Measurements from ENCODE around the gene ATM.

DNA sequence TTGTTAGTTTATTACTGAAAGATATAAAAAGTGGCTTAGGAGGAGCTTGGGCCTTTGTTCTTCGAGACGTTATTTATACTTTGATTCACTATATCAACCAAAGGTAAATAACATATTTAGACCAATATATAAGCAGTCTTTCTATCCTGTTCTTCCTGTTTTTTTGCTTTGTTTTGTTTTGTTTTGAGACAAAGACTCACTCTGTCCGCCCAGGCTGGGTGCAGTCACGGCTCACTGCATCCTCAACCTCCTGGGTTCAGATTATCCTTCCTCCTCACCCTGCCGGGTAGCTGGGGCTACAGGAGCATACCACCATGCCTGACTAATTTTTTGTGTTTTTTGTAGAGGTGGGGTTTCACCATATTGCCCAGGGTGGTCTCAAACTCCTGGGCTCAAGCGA is 66.8 kb downstream of the ATM start:
- TF ChIP-seq CTCF (IDR thresholded peaks at IDR 0.05; ENCODE audit: extremely low read depth in 1 of 2, insufficient read depth in 1 of 2, low read depth in 1 of 2, low read length in 2 of 2) (no peak), POLR2AphosphoS5 (IDR thresholded peaks at IDR 0.05; ENCODE audit: insufficient read depth, low read depth, low read length) (no peak), POLR2A (IDR thresholded peaks at IDR 0.05; ENCODE audit: low read depth, low read length) (no peak), FOS (IDR thresholded peaks at IDR 0.05; ENCODE audit: borderline replicate concordance, insufficient read depth, low read length) (no peak), EZH2 (IDR thresholded peaks at IDR 0.05; ENCODE audit: borderline replicate concordance, low read depth, low read length, severe bottlenecking) (no peak), GATA2 (IDR thresholded peaks at IDR 0.05; ENCODE audit: insufficient read depth, insufficient read length, low read depth, low read length) (no peak), MYC (IDR thresholded peaks at IDR 0.05; ENCODE audit: low read depth, low read length) (no peak)
- TF ChIP-seq, protein P1, sequence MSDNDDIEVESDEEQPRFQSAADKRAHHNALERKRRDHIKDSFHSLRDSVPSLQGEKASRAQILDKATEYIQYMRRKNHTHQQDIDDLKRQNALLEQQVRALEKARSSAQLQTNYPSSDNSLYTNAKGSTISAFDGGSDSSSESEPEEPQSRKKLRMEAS (IDR thresholded peaks at IDR 0.05; ENCODE audit: insufficient read depth, insufficient read length): no peak
